SKM-1 (cell line): ENCODE measurements around the gene SLC12A3.

Source experiments
- DNase-seq: peaks from one replicate; lab custom pipeline; 2025; ENCODE audit not compliant: unreplicated experiment; lab: John Stamatoyannopoulos, UW

SLC12A3 gene

DNA sequence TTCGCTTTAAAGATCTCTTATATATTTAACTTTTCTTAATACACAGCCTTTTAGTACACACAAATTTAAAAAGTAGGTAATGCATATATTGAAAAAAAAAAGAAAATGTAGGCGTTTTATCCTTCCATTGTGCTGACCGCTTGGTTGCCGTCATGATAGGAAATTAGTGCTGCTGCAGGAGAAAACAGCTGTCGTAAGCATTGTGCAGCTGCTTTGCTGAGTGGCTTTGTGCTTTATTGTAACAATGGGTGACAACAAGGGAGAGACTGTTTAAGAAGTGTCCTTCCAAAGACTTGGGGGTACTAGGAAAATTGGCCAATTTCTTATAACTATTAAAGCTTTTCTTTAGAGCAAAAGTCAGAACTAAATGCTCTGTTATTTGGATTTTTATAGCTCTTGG, 71.9 kb downstream of the SLC12A3 start:
- no peak for DNase-seq

DNA sequence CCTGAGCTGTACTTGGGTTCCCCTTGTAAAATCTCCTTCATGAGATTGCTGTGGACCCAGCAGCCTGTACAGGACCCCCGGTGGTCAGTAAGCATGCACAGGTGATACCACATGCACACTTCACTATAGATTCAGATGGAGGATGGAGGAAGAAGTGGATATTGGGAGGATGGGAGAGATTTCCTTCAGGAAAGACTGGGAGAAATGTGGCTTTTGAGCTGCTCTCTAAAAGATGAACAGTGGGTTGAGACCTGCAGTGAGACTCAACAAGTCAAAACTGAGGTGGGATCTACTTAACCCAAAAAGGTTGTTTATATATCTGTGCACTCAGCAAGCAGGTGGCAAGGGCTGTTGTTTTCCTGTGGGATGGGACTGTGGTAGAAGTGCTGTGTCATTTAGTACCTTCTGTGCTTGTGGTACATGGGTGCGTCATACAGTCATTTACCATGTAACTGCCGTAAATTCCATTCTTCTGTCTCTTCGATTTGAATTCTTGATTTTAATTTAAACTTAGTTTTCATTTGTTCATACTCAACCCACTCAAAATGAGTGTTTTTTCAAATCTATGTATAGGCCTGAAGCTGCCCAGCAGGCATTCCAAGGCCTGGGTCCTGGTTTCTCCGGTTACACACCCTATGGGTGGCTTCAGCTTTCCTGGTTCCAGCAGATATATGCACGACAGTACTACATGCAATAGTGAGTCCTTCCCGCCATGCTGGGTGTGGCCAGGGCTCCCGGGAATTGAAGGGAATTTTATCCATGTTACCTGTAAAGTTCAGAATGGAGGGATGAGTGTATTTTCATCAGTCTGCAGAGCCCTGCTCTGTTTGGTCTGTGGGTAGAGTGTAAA, 73.9 kb downstream of the SLC12A3 start:
- DNase-seq = no peak

DNA sequence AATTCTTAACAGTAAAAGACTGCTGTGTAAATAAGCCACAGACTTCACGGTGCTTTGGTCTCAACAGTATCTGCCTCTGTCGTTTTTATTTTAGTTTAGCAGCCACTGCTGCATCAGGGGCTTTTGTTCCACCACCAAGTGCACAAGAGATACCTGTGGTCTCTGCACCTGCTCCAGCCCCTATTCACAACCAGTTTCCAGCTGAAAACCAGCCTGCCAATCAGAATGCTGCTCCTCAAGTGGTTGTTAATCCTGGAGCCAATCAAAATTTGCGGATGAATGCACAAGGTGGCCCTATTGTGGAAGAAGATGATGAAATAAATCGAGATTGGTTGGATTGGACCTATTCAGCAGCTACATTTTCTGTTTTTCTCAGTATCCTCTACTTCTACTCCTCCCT, 74.8 kb downstream of the SLC12A3 start:
- DNase-seq = no peak

DNA sequence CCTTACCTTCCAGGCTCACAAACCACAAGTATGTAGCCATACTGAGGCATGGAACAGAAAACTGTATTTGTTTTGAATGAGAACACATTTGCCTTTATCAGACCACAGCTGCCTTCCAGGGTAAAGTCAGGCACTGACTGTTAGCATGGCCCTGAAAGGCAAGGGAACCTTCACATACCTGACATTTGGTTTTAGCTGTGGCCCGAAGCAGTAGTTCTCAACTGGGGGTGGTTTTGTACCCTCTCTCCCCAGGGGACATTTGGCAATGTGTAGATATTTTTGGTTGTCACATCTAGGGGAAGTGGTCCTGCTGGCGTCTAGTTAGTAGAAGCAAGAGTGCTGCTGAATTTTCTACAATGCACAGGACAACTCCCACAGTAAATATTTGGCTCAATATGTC, 76.1 kb downstream of the SLC12A3 start:
- no peak for DNase-seq

DNA sequence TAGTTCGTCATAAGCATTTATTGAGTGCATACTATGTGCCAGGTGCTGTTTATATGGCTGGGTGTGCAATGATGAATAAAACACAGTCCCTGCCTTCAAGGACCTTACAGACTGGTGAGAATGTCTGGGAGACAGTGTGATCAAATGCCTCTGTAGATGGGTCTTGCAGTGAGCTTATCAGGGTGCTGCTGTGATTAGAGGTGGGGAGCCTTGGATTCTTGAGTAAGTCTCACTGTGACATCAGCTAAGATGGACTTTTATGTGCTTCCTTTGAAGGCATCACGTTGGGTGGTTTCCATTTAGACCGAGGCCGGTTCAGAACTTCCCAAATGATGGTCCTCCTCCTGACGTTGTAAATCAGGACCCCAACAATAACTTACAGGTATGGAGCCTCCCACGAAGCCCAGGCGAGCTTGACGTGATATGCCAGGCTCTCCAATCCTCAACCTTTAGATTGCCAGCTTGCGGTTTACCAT, 76.9 kb downstream of the SLC12A3 start:
- no peak for DNase-seq

DNA sequence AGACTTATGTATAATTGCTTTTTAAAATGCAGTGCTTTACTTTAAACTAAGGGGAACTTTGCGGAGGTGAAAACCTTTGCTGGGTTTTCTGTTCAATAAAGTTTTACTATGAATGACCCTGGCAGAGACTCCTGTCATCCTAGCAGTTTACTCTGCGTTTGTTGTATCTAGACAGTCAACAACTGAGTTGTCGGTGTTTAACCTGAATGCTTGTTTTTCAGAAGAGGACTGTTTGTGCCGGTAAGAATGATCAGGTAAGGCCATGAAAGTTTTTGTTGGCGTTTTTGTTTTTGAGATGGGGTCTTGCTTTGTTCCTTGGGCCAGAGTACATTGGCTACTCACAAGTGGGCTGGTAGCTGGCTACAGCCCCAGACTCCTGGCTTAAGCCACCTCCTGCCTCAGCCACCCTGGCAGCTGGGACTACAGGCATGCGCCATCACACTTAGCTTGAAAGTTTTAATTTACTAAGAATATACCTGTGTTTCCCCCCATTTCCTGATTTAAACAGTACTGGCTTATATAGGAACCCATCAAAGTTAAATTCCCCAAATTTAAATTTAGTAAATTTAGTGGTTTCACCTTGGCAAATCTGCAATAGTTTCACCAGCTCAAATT, 78.9 kb downstream of the SLC12A3 start:
- no peak for DNase-seq

DNA sequence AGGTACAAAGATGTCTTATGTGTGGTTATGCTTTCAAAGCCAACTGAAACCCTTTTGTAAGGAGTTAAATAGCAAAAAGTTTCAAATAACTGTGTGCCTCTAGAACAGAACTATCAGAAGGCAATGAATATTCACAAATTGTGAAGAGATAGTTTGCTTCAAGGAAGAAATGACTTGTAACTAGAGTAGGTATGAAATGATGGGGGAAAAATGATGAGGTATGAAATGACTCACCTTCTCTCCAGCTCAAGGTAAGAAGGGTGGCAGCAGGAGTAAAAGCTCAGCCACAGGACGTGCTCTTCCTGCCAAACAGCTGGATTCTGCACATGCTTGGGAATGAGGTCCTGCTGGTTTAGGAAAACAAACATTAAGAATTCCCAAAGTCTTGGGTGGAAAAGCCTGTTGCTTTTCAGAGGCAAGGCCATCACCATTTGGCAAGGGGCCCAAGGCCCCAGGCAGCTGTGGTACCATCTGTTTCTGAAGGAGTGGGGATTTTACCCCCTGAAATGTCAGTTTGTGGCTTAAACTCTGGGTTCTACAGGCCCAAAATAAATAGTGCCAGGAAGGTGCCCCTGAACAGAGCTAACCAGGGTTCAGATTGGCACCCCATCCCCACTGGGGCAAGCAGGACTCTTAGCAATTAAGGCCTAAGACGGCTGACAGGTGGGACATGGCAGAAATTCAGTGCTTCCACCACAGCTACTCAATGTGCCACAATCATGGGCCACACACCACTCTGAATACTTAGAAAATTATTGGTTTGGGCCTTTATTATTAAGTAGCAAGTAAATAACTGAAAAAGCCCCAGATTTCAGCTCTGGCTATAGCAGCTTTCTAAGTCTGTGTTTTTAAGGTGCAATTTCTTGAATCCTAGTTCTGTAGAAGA, 80.2 kb downstream of the SLC12A3 start:
- no peak for DNase-seq

DNA sequence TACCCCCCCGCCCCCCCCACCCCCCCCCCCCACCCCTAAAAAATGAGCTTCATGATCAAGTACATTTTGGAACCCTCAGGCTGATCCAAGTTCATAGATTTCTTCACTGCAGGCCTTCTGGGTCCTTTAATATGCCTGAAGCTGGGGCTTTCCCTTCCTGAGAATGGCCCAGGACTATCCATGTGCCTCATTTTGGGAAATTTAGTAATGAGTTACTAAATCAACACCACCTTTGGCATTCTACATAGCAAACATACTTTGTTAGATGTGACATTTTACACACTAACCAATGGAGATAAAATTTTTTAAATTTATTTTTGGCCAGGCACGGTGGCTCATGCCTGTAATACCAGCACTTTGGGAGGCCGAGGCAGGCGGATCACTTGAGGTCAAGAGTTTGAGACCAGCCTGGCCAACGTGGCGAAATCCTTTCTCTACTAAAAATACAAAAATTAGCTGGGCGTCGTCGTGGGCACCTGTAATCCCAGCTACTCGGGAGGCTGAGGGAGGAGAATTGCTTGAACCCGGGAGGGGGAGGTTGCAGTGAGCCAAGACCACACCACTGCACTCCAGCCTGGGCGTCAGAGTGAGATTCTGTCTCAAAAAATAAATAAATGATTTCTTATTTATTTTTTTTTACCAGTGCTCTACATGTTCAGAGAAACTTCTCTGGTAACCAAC, 81.0 kb downstream of the SLC12A3 start:
- DNase-seq = no peak

DNA sequence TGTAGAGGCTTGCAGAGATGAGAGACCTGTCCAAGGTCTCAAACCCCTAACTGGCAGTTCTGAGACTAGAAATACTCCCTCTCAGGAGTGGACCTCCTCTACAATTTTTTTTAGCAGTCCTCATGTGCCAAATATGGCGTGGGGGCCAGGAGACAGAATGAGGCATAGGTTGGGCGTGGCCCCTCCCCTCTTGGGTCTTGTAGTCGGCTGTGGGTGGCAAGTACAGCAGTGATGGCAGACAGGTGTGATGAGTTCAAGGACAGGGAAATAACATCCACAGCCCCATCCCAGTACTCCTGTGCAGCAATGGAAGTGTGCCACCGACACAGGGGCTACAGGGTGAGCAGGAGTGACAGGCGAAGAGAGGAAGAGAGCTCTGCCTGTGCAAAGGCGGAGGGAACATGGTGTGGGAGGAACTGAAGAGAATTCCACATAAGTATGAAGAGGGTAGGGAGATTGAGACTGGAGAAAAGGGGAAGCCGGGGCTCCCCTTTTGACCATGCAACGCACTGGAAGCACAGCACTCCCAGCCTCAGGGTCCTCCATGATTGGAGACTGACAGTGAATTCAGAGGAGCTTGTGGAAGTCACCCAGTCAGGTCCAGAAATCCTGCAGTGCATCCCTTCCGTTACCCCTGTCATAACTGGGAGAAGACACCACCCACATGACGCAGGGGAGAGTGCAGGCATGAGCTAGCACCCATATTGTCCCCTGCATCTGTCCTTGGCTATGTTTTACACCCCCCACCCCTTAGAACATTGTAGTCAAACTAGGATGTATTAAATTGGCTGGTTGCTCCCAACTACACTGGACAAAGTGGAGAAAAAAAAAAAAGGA, 82.0 kb downstream of the SLC12A3 start:
- DNase-seq = no peak

DNA sequence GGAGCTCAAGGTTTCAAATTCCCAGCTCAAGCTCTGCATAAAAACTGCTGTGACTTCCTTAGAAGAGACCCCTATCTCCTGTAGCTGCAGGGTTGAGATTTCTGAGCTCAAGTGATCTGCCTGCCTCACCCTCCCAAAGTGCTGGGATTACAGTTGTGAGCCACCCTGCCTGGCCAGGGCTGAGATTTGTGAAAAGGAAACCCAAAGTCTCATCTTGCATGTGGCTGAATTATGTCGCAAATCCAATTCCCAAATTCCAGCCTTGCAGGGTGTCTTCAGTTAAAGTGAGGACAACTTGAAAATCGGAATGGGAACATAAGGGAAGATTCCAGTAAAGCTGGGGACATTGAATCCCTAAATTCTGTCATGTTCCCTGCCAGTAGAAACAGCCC, 82.6 kb downstream of the SLC12A3 start:
- no peak for DNase-seq

DNA sequence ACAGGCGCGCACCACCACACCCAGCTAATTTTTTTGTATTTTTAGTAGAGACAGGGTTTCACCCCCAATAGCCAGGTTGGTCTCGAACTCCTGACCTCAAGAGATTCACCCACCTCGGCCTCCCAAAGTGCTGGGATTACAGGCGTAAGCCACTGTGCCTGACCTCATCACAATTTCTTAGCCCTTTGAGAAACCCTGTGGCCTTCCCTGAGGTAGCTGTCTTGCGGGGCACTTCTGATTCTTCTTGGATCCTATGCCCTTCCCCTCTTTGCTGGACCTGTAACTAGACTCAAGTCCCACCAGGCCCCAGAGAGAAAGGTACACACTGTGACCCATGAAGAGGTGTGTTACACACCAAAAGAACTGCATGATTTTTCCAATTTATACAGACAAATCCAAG, 83.2 kb downstream of the SLC12A3 start:
- DNase-seq = no peak

DNA sequence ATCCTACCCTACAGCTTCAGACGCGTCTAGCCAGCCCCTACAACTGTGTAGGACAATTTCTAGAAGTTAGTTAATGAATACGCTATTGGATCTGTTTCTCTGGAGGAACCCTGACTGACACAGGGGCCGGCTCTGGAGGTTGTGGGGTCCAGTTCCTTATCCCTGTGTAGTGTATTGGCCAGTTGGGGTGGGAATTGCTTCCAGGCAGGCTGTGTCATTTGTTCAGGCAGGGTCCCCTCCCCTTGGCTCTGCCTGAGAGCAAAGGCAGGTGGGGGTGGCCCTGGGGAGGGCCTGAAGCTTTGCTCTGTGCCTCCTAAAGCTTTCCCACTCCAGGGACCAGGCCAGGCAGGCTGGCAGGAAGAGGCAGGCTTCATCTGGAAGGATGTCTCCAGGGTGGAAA, 85.0 kb downstream of the SLC12A3 start:
- DNase-seq = no peak

DNA sequence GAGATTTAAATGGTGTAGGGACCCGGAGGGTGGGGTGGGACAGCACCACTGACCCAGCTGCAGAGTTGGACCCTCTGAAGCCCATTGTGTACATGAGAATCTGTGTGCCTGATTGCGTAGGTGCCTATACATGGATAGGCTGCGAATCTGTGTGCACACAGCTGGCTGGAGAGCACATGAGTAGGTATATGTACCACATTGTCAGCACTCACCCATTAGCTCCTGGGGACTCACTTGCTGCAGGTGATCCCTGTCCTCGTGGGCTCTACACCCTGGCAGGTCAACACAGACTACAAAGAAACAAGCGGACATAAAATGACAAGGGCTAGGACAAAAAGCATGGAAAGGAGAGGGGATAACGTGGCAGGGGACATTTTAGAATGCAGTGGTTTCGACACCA, 85.4 kb downstream of the SLC12A3 start:
- no peak for DNase-seq

DNA sequence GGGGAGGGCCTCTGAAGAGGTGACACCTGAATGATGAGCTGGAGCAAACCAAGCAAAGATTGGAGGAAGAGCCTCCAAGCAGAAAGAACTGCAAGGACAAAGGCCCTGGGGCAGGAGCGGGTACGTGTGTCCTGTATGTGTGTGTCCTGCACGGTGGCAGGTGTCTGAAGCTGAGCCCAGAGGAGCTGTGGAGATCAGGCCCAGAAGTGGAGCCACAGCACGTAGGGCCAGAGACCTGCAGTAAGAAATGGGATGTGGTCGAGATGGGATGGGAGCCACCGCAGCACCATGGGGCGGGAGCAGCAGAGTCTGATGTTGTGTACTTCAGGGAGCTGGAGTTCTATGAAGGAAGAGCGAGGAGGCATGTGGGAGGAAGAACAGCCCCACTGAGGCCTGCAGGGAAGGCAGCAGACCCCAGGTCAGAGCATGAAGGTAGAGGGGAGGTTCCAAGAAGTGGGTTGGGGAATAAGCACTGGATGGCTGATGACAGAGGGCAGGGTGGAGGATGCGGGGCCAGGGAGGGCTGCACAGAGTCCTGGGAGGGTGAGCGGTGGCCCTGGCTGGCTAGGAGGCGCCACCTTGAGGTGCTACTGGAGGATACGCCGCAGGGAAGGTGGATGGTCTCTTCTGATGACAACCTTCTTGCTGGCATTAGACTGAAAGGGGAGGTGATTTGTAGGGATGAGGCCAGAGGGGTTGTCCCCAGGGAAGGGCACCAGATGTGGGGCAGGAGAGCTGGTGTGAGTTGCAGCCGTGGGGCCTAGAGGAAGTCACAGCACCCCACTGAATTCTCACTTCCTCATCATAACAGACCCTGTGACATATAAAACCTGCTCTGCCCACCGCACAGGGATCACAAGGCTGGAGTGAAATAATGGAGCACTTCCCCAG, 86.1 kb downstream of the SLC12A3 start:
- DNase-seq = peak; percentile 43

DNA sequence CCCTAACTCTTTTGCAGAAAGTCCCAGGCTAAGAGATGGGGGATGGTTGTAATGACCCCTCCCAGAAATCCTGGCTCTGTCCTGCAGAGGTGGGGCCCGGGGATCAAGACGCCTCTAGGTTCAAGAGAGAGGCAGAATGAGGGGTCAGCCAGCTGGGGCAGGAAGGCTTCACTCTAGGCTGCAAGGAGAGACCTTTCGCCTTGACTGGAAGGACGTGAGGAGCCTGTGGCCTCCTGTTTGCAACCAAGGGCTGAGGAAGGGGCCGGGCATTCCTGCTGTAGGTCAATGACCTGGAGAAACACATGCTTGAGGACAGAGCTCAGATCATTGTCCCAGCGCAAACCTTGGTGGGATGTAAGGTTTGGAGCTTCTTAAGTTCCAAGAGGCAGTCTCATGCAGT, 88.0 kb downstream of the SLC12A3 start:
- no peak for DNase-seq

DNA sequence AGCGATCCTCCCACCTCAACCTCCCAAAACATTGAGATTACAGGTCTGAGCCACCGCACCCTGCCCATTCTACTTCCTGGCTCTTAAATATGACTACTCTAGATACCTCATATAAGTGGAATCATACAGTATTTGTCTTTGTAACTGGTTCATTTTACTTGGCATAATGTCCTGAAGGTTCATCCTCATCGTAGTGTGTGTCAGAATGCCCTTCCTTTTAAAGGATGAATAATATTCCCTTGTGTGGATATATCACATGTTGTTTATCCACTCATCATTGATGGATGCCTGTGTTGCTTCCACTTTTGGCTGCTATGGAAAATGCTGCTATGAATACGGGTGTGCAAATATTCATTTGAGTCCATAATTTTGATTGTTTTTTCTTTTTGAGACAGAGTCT, 91.1 kb downstream of the SLC12A3 start:
- DNase-seq = no peak

DNA sequence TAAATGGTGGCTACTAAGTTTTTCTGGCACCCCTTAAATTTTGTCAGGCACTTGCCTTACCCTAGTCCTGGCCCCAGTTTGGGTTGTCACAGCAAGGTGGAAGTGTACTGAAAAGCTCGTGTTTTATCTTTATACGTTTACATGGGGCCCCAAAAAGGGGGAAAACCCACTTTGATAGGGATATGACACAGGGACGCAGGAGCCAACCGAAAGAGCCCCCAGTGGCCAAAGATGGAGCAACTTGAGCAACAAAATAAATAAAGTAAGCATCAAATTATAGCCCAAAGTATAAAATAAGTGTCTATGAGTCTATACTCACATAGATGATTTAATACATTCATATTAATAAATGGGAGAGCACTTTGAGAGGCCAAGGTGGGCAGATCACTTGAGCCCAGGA, 91.7 kb downstream of the SLC12A3 start:
- DNase-seq = no peak

DNA sequence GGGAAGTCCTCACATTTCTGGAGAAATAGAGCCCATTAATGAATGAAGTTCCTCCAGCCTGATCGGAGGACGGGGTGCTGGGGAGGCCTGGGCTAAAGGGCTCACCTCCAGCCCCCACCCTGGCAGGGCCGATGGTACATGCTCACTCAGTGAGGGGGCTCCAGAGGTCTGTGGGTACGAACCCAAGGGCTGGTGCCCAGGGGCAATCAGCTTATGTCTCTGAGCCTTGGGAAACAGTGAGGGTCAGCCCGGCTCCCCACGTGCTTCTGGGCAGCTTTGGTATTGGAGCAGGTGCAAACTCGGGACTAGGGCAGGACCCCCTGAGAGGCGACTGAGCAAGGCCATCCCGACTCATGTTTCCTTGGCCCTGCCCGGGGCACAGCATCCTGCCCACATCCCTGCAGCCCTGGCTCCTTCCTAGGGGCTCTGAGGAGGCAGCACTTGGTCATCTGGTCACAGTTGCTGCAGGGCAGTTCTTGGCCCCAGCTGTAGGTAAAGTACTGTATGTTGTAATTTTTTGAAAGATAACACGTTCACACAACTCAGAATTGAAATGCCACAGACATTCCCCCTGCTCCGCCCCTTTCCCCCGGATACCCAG, 95.8 kb downstream of the SLC12A3 start:
- no peak for DNase-seq

DNA sequence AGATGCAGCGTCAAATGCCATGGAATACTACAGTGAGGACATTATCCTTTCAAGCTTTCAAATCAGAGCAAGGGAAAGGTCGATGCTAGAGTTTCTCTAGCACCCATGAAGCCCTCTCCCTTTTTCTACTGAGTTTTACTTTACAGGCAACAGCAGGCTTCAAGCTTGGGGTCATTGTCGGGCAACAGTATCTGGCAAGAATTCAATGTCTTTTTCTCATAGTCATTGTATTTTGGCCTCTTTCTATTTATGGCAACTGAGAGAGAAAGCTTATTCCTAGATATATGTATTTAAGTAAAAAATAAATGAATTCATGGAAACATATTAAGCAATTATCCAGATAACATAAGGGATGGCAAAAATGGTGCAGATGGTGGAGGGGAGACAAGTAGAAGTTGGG, 96.4 kb downstream of the SLC12A3 start:
- DNase-seq = no peak
